IPS DF 4.7 (cell line): ENCODE data around the gene ITPRIPL1.

Experiments
- DNase-seq: peaks from one replicate; pipeline ENCODE4 v3.0.0-alpha.2; 2013; ENCODE audit warnings: low spot score; ENCODE audit errors: extremely low read depth

Gene ITPRIPL1

DNA sequence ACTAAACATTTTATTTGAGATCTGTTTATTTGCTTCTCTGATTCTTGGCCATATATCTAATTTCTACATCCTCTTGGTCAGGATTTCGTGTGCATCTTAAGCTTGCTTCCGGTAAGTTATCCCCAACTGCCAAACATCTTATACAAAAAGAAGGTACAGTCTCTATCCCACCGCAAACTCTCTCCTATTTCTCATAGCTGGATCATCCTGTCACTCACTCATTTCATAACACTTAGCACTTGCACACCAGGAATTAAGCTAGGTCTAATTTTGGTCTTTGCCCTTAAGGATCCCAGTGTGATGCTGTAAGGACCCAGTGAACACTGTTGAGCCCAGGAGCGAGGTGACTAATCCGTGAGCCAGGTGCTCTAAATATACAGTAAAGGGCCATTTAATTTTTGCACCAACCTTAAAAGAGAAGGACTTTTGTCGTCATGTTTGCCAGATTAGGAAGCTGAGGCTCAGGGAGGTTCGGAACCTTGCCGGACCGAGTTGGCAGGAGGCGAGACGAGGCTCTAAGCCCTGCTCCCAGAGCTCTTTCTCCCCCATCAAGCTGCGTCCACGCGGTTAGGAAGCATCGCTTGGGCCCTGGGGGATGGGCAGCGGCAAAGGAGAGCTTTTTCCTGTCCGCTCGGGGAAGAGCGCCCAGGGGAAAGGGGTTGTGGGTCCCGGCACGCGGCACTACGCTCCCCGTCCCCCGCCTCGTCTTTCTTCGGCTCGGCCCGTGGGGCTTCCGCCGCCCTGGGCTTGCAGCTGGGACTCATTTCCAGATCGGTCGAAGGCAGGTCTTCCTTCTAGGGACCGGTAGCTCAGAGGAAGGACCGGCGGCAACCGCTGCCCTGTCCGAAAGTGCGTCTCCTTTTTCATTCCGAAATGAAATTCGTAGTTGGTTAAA, 4.1 kb upstream of the ITPRIPL1 start:
- no peak for DNase-seq

DNA sequence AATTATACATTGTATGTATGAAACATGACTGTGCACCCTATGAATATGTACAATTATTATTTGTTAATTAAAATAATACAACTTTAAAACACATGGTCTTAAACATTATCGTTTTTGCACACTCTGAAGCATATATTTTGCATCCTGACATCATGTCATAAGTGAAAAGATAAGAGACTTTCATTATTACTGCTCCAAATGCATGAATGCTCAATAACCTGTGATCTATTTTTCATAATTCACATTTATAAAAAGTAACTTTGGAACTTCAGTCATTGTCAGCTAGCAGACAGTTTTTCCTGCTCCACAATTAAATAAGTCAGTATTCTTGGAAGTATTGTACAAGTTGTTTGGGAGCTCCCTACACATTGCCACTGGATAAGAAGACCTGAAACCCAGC, 1.3 kb upstream of the ITPRIPL1 start:
- no peak for DNase-seq

DNA sequence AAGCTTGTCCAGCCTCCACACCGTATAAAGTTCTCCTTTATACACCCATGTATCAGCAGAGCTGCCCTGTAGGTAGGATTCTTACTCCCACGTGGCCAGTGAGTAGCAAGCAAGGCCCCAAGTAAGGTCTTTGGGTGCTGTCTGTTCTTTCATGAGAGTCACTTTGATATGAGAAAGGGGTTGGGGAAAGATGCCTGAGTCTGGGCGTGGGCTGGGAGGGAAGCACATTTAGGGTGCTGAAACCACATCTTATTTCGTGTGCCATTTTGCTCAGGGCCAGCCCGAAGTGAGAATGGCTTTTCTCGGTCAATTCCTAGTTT, 436 bp upstream of the ITPRIPL1 start:
- no peak for DNase-seq

DNA sequence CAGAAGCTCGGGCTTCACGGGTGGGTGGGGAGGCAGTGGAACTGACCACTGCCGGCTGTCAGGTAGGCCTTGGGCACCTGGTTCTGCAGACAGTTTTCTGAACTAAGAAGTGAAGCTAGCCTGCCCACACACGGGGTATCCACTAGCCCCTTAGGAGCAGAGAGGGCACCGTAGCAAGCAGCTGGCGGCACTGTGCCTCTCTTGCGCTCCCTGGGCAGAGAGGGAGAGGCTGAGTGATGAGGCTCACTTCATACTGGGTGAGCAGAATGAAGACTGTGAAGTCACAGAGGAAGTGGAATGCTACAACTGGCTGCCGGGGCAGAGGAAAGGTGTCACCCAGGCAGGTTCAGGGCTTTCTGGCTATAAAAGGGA, 753 bp downstream of the ITPRIPL1 start:
- DNase-seq, result no peak

DNA sequence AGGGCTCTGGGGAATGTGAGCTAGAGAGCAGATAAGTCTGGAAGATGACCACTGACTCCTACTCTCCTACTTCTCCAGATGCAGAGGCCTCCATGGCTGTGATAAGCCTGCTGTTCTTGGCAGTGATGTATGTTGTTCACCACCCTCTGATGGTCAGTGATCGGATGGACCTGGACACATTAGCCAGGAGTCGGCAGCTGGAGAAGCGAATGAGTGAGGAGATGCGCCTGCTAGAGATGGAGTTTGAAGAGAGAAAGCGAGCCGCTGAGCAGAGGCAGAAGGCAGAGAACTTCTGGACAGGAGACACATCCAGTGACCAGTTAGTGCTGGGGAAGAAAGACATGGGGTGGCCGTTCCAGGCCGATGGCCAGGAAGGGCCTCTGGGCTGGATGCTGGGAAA, 1.4 kb downstream of the ITPRIPL1 start:
- no peak for DNase-seq

DNA sequence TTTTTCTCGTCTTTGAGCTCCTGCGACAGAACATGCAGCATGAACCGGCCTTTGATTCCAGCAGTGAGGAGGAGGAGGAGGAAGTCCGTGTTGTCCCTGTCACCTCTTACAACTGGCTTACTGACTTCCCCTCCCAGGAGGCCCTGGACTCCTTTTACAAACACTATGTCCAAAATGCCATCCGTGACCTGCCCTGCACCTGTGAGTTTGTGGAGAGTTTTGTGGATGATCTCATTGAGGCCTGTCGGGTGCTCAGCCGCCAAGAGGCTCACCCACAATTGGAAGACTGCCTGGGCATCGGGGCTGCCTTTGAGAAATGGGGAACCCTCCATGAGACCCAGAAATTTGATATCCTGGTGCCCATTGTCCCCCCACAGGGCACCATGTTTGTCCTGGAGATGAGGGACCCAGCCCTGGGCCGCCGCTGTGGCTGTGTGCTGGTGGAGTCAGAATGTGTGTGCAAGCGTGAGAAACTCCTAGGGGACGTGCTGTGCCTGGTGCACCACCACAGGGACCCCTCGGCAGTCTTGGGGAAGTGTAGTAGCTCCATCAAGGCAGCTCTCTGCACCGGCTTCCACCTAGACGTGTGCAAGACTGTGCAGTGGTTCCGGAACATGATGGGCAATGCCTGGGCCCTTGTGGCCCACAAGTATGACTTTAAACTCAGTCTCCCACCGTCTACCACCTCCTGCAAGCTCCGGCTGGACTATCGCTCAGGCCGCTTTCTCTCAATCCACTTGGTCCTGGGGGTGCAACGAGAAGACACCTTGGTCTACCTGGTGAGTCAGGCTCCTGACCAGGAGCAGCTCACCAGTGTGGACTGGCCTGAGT, 2.1 kb downstream of the ITPRIPL1 start:
- no peak for DNase-seq

DNA sequence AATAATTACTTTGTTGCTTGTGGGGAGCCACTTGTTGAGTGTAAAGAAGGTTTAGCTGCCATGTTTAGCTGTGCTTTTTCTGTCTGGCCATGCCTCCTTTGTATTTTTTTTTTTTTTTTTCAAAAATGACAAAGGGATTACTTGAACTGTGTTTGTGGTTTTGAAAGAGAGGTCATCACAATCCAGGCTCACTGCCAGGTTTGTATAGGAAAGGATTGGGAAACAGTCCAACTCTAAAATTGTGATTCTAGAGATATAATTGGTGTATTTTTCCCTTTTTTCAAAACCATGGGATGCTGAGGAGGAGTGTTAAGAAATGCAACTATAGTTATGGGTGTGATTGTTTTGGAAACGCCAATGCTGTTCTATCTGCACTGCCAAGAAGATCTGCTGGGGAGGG, 4.3 kb downstream of the ITPRIPL1 start:
- no peak for DNase-seq

DNA sequence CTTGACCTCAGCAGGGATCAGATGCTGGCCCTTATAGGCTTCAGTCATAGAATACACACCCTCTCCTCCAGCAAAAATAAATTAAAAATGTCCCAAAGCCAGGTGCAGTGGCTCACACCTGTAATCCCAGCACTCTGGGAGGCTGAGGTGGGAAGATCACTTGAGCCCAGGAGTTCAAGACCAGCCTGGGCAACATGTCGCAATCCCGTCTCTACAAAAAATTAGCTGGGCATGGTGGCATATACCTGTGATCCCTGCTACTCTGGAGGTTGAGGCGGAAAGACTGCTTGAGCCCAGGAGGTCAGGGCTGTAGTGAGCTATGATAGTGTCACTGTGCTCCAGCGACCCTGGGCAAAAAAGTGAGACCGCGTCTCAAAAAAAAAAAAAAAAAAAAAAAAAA, 4.8 kb downstream of the ITPRIPL1 start:
- no peak for DNase-seq

DNA sequence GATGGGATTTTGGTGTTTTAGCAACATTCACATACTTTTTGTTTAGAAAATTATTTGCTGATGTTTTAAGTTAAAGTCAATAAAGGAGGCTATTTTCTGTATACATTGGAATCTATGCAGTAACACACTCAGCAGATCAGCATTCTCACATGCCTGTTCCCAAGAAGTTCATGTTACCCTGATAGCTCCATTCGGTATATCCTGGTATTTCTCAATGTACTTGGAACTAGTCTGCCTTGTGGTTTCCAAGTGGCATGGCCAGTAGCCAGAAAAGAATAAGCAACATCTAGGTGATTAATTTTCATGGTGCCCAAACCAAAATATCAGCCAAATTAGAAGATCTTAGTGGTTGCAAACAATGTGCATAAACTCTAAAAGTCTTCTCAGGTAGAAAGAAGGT, 5.3 kb downstream of the ITPRIPL1 start:
- DNase-seq, result no peak

DNA sequence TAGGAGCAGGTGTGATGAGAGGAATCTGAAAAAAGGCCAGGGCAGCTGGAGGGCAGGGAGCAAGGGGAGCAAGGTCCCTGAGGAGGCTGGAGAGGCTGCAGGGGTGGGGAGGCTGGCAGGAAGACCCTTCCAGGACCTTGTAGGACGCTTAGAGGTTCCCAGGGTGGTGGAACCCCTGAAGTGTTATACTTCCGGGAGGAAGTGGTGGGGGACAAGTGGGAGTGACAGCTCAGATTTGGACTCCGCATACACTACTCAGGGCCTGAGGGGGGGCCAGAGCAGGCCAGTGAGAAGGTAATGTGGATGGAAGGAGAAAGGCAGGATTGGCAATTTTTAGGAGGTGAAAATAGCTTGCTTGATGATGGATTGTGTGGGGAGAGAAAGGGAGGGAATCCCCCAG, 8.6 kb downstream of the ITPRIPL1 start:
- DNase-seq, result no peak

DNA sequence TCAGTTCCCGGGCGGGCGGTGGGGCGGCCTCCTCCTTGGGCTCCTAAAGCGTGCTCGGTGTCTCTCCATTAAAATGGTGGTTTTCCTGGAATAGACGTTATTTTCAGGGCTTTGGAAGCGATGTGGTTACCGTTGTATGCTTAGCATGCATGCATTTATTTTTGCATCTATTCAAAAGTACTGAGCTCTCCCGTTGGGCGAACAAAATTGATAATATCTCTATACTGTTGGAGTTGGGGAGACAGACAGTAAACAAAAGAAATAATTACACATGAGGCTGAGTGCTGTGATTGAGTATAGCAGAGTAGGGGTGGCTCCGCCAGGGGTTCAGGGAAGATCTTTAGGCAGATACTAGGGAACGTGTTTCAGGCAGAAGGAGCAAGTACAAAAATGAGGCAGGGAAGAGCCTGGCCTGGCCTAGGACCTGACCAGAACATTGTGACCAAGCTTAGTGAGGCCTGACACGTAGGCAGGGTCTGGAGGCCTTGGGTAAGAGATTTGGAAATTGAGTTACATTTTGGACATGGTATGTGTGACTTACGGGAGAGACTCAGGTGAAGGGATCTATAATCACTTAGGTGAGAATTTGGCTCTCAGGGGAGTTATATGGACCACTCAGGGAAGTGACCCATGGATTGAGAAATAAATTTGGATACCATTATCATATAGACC, 11.1 kb downstream of the ITPRIPL1 start:
- DNase-seq, result no peak

DNA sequence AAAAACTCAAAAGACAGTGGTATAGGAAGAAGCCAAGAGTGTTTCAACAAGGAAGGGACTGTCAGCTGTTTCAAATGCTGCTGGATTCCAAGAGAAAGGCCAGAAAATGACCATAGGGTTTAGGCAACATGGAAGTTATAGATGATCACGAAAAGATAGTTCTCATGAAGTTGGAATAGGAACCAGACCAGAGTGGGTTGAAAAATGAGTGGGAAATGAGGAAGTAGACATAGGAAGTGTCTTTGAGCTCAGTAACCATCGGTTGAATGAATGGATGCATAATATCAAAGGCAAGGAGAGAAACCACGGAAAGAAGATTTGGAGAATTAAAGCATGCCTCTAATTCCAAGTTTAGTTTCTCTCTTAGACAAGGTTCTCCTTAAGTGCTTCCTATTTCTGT, 11.8 kb downstream of the ITPRIPL1 start:
- no peak for DNase-seq

DNA sequence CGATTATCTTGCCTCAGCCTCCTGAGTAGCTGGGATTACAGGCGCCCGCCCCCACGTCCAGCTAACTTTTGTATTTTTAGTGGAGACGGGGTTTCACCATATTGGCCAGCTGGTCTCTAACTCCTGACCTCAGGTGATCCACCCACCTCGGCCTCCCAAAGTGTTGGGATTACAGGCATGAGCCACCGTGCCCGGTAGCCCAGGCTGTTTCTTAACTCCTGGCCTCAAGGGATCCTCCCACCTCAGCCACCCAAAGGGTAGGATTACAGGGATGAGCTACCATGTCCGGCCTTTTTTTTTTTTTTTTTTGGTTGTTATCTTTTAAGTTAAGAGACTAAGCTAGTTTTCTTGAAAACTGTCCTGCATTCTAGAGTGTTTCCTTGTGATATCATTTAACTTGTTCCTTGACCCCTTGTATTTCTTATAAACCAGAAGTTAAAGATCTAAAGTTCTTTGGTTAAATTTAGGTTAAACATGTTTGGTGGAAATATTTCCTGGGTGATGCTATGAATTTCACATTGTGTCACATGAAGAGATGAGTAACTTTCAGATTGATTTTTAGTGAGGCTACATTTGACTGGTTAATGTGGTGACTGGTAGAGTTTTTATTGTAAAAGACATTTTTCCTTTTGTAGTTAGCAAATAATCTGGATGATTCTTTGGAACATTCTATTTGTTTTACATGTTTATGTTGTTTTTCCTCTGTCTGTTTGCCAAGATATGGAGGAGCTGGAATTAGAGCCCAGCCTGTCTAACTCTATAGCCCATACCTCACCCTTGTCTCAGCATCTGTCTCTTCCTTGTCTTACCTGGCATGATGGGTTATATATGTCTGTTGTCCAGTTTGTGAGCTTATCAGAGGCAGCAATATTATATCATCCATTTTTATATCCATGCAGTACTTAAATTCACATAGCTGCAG, 15.6 kb downstream of the ITPRIPL1 start:
- DNase-seq, result no peak

DNA sequence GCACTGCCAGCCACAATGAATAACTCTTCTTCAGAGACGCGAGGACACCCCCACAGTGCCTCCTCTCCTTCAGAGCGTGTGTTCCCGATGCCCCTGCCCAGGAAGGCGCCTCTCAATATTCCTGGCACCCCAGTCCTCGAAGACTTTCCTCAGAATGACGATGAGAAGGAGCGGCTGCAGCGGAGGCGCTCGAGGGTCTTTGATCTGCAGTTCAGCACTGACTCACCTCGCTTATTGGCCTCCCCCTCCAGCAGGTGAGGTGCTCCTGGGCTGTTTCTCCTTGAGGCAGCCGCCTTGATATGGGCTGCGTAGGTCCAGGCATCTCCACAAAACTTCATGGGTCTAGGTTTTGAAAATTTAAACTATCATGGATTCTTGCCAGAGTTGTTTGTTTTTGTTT, 16.5 kb downstream of the ITPRIPL1 start:
- no peak for DNase-seq

DNA sequence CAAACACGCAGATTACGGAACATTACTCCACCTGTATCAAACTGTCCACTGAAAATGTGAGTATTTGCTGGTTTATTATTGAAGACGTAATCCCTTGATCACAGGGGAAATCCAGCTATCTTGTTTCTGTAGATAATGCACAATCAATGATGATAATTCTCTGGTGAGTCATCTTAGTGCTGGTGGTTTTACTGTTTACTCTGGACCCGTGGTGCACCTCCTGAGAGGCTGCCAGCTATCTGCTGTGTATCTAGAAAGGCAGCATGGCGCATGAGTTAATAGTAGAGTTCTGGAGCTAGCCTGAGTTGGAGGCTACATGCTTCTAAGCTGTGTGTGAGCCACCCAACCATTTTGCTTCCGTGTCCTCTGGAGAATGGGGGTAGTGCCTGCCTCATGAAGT, 17.0 kb downstream of the ITPRIPL1 start:
- DNase-seq, result no peak

DNA sequence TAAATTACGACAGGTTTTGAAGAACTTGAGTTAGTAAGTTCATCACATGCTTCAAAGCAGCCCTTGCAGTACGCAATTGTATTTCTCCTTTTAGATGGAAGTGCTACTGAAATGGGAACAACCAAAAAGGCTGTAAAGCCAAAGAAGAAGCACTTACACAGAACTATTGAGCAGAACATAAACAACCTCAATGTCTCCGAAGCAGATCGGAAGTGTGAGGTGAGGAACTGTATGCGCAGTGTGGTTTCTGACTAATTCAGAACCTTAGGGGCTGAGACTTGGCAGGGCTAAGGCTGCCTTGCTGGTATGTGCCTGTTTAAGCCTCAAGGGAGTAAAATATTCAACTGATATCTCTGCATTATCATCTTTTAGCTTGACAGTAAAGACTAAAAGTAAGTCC, 18.9 kb downstream of the ITPRIPL1 start:
- no peak for DNase-seq

DNA sequence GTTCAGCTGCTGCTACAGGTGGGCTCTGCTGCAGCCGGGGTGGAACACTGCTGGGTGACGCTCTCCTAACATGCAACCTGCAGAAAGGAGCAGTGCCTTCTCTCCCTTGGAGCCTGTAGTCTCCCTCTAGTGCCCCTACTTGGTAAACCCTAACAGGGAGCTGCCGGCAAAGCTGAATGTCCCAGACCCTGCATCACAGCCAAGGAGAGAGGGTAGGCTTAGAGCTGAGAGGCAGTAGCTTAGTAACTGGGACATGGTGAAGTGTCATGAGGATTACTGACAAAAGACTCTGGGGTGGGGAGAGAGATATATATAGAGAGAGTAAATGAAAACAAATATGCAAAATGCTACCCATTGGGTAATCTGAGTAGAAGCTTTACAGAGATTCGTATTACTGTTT, 20.3 kb downstream of the ITPRIPL1 start:
- DNase-seq, result no peak

DNA sequence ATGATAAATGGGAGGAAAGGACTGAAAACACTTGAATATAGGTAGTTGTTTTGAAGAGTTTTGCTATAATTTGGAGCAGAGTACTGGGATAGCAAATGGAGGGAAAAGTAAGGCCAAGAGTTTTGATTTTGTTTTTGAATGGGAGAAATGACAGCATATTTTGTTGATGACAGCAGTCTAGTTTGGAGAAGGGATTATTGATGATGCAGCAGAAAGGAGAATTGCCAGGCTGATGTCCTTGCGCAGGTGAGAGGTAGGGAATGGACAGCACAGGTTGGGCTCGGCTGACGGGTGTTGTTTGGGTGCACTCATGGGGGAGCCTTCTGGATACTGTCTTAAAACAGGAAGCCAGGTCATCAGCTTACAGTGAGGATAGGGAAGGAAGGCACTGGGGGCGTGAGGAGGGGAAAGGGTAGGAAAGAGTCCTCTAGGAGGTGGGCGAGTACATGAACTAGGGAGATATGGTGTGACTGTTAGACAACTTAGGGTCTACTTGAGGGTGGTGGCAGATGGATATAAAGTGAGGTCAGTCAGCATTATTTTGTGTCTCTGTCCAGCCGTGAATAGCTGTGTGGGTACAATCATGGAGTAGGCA, 20.8 kb downstream of the ITPRIPL1 start:
- no peak for DNase-seq

DNA sequence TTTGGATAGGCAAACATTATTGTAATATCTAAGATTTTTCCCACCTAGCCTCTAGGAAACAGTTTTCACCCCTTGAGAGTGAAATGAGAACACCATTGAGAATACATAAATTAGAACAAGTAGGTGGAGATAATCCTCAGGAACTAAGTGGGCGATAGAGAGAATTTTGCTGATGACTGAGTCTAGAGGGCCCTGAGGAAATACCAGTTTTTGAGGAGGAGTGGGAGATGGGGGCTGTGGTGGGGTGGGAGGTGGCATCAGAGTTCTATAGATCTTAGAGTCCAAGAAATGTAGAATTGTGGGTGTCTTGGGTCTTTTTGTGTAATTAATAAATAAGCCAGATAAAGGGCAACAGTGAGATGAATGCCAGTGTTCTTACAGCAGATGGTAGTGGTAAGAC, 22.3 kb downstream of the ITPRIPL1 start:
- DNase-seq, result no peak

DNA sequence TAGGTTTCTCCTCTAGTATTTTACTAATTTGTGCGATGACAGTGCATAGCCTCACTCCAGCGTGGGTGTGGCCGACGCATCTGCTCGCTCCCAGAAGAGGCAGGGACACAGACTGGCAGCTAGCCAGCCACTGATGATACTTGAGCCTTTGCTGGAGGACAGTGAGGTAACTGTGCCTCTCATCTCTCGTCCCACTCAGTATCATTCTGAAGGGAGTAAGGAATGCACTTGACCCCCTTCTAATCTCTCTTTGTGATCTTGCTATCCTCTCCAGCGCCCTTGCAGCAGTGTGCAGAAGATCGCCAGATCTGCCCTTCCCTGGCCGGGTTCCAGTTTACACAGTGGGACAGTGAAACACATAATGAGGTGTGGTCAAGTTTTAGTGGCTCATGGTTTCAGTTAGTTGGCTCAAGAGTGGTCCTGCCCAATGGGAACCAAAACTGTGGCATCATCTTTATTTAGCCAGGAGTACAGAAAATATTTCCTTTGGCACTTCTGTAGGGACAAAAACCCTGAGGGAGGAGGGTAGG, 28.0 kb downstream of the ITPRIPL1 start:
- DNase-seq, result no peak
